SK-N-SH (cell line): Measurements from ENCODE around the gene TPST2.

Experiments used
- ELF1 ChIP-seq: IDR thresholded peaks from 2 replicates; pipeline ENCODE4 v1.4.0; 2012
- EZH2phosphoT487 ChIP-seq: fragments of 200-600 bp; sonication (generic); IDR thresholded peaks from 2 replicates; pipeline ENCODE4 v1.6.1; 2017; ENCODE audit warnings: low read depth, mixed run types, mild to moderate bottlenecking, antibody characterized with exemption, moderate library complexity, borderline replicate concordance
- GABPA ChIP-seq: IDR thresholded peaks from 2 replicates; pipeline ENCODE4 v1.4.0; 2012; ENCODE audit warnings: low read depth, mild to moderate bottlenecking
- GATA2 ChIP-seq: sonication (generic); formaldehyde crosslinking; IDR thresholded peaks from 2 replicates; pipeline ENCODE4 v1.5.0; 2020; ENCODE audit warnings: mild to moderate bottlenecking, missing genetic modification reagents
- NFIC ChIP-seq: IDR thresholded peaks from 2 replicates; pipeline ENCODE4 v1.4.0; 2012; ENCODE audit warnings: borderline replicate concordance
- SIN3A ChIP-seq: IDR thresholded peaks from 2 replicates; pipeline ENCODE4 v1.6.1; 2012; ENCODE audit warnings: low read depth, mild to moderate bottlenecking, low read length, moderate library complexity, borderline replicate concordance
- SMC3 ChIP-seq: IDR thresholded peaks from 2 replicates; pipeline ENCODE4 v1.6.1; 2012; ENCODE audit warnings: low read depth, low read length, improper control_type of control experiment
- TAF1 ChIP-seq: IDR thresholded peaks from 2 replicates; pipeline ENCODE4 v1.6.1; 2012; ENCODE audit warnings: low read depth, mild to moderate bottlenecking, low read length, moderate library complexity, borderline replicate concordance
- TF ChIP-seq, protein P1 (sequence below): fragments of 200-600 bp; sonication (generic); IDR thresholded peaks from 2 replicates; pipeline ENCODE4 v1.6.1; 2017; ENCODE audit warnings: antibody characterized with exemption, mild to moderate bottlenecking, moderate library complexity
- TF ChIP-seq, protein P2 (sequence below): IDR thresholded peaks from 2 replicates; pipeline ENCODE4 v1.4.0; 2012; ENCODE audit warnings: low read depth

DNA sequence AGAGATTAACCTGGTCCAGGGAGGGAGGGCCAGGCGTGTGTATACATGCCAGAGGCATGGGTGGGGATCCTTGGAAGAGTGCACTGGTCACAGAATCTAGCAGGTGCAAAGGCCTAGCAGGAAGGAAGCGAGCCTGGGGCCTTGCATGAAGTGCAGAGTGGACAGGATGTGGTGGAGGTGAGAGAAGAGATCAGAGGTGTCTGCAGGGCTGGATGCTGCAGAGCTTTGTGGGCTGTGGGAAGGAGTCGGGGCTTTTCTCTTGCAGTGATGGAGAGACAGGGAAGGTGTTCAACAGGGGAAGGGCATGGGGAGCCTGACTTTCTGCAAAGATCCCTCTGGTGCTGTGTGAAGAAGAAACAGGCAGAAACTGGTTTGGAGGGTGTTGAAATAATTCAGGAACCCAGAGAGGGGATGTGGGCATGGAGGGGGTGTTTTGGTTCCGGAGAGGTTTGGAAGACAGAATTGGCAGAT lies 2.5 kb upstream of the TPST2 start:
- TF ChIP-seq, protein P1, sequence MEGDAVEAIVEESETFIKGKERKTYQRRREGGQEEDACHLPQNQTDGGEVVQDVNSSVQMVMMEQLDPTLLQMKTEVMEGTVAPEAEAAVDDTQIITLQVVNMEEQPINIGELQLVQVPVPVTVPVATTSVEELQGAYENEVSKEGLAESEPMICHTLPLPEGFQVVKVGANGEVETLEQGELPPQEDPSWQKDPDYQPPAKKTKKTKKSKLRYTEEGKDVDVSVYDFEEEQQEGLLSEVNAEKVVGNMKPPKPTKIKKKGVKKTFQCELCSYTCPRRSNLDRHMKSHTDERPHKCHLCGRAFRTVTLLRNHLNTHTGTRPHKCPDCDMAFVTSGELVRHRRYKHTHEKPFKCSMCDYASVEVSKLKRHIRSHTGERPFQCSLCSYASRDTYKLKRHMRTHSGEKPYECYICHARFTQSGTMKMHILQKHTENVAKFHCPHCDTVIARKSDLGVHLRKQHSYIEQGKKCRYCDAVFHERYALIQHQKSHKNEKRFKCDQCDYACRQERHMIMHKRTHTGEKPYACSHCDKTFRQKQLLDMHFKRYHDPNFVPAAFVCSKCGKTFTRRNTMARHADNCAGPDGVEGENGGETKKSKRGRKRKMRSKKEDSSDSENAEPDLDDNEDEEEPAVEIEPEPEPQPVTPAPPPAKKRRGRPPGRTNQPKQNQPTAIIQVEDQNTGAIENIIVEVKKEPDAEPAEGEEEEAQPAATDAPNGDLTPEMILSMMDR = no peak
- TF ChIP-seq EZH2phosphoT487 (no peak), SMC3 (no peak), ELF1 (no peak), GABPA (no peak), GATA2 (CRISPR knock-in tag) (no peak), SIN3A (no peak), TAF1 (no peak), NFIC (no peak)
- TF ChIP-seq, protein P2, sequence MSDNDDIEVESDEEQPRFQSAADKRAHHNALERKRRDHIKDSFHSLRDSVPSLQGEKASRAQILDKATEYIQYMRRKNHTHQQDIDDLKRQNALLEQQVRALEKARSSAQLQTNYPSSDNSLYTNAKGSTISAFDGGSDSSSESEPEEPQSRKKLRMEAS = no peak
